Heart left ventricle (tissue), 16 donors: ENCODE results near the gene MLC1. TPM values are rescaled to one million over a fixed set of nuclear protein-coding genes. Genes with fewer than 3 reads are reported as not detected.

Source experiments
- ATAC-seq, 4 donors: fragments of 200-7000 bp; cut with Tn5 transposase; one replicate each; pipeline ENCODE4 v1.9.1; 2020 to 2022; ENCODE audit warnings: moderate library complexity in 4 of 4, mild to moderate bottlenecking in 3 of 4, moderate number of reproducible peaks in 1 of 4
- DNase-seq, 5 donors: peaks; one replicate each; pipeline ENCODE4 v3.0.0-alpha.2; 2020
- H3K27ac ChIP-seq, 12 donors: fragments of 200-600 bp; sonication (generic) in 4 of 12; one replicate each; pipeline versions ENCODE4 v1.5.0 to v1.8.0; 2016 to 2022; ENCODE audit warnings: mild to moderate bottlenecking in 2 of 12
- H3K27me3 ChIP-seq, 9 donors: fragments of 200-600 bp; sonication (generic) in 2 of 9; one replicate each; pipeline versions ENCODE4 v1.5.1 to v1.8.0; 2016 to 2022; ENCODE audit warnings: mild to moderate bottlenecking in 3 of 9
- H3K36me3 ChIP-seq, 9 donors: fragments of 200-600 bp; sonication (generic) in 2 of 9; one replicate each; pipeline versions ENCODE4 v1.5.0 to v1.8.0; 2018 to 2022; ENCODE audit warnings: mild to moderate bottlenecking in 2 of 9
- H3K4me1 ChIP-seq, 12 donors: fragments of 200-600 bp; sonication (generic) in 4 of 12; one replicate each; pipeline versions ENCODE4 v1.5.0 to v1.8.0; 2016 to 2022; ENCODE audit warnings: mild to moderate bottlenecking in 3 of 12
- H3K4me3 ChIP-seq, 12 donors: fragments of 200-600 bp; sonication (generic) in 4 of 12; one replicate each; pipeline versions ENCODE4 v1.5.0 to v1.8.0; 2017 to 2022; ENCODE audit warnings: mild to moderate bottlenecking in 9 of 12, moderate library complexity in 4 of 12
- H3K9me3 ChIP-seq, 12 donors: fragments of 200-600 bp; sonication (generic) in 4 of 12; one replicate each; pipeline versions ENCODE4 v1.5.0 to v1.8.0; 2016 to 2022; ENCODE audit warnings: mild to moderate bottlenecking in 1 of 12
- CTCF ChIP-seq, 12 donors: fragments of 200-600 bp; sonication (generic) in 4 of 12; IDR thresholded peaks; one replicate each; pipeline versions ENCODE4 v1.5.0 to v1.8.0; 2018 to 2022; ENCODE audit warnings: antibody characterized with exemption in 12 of 12, mild to moderate bottlenecking in 5 of 12
- POLR2A ChIP-seq, 2 donors: fragments of 450-650 bp; IDR thresholded peaks; one replicate each; pipeline ENCODE4 v1.6.1; 2017; ENCODE audit warnings: antibody characterized with exemption in 2 of 2, mild to moderate bottlenecking in 2 of 2, moderate library complexity in 2 of 2
- WGBS, 4 donors: extraction: QIAGEN DNeasy Blood & Tissue Kit in 2 of 4; methylation state at CpG; one replicate each; pipeline versions ENCODE4 v1.1.5 to v1.1.7; 2013 to 2018; 5-methylcytosine and 5-hydroxymethylcytosine counted together
- intact Hi-C, 10 donors: fragments of 100-400 bp; cut with DNase I; formaldehyde crosslinking; loops; one replicate each; pipeline versions ENCODE4 v1.11.1 to v1.14.2; 2022
- polyA plus RNA-seq, 2 donors: library from polyadenylated mRNA; stranded (reverse); fragments of 200-250 nt; gene quantifications; one replicate each; pipeline ENCODE4 v1.2.3, GENCODE V29; 2013
- total RNA-seq, 9 donors: library from RNA; depleted of rRNA in 2 of 9; stranded (reverse); fragments of >200 nt in 2 of 9; fragmentation: NEBNext Ultra II Directional in 3 of 9; extraction: Animal tissue kit (Norgen Biotek cat#: 25700) in 3 of 9; gene quantifications; one replicate each; pipeline versions ENCODE4 v1.1.0 to v1.2.4, GENCODE V29; 2016 to 2023
- donor health status: ischemic (EF 13 %, LVEDD 7.1; RV severe dilation, severe dysfunction).
- donor health status: healthy with polysubstance abuse.
- donor health status: DM: no; HTN: yes; CAD: no.
- donor health status: DM: no; HTN: no; CAD: no.
- donor health status: ischemic (EF 25% LVEDD 6.9; RV normal size, moderate dysfunction).
- donor health status: ischemic (EF 25% LVEDD 5.7; RV mildly dilated, moderate dysfunction).
- donor health status: healthy.
- donor health status: DM: yes; HTN: yes; CAD: no.
- donor health status: ischemic (EF 35%, LVEDD 5.7; RV mildly dilated, moderate dysfunction).
- donor health status: nonischemic (EF 11% LVEDD 7.7; RV severe dilation, severe dysfunction).
- donor health status: DM: yes; HTN: yes; CAD: no.
- donor health status: PGD.
- donor health status: ischemic (EF 29% LVEDD 5.4; RV normal size, mild dysfunction).
- donor health status: nonischemic (EF 23%, LVEDD 6.1; RV moderate dilation, normal function).

The MLC1 gene
- total and polyA plus RNA-seq, 11 donors = 0.03 to 0.80 (median 0.15) TPM; not detected in 5

GRCh38 chr22:50059881-50060262 is 25.4 kb downstream of the MLC1 start:
- Histone ChIP-seq H3K9me3 (no peaks in the 10 kb centered on the region), H3K36me3 (no peaks in the 10 kb centered on the region), H3K27ac (no peak overlapping the region), H3K4me3 (no peak overlapping the region), H3K4me1 (peaks cover 0 to 18% (median 9%) of the 10 kb centered on the region in 12 donors), H3K27me3 (peaks cover 9 to 44% (median 25%) of the 10 kb centered on the region in 9 donors)
- 83 to 93% (median 85%) methylated on average over 7 of the region's 7 CpGs for WGBS, 4 donors
- intact Hi-C loops = no loop called here
- DNase-seq (no peak), ATAC-seq (no peak)
- no peak for TF ChIP-seq POLR2A (IDR thresholded peaks at IDR 0.05)
- TF ChIP-seq CTCF (IDR thresholded peaks at IDR 0.05) = no peak

- ATAC-seq (peak in 2 of 4 donors; percentile 26 to 31), DNase-seq (peak in 1 of 5 donors; percentile 16)
- TF ChIP-seq CTCF (IDR thresholded peaks at IDR 0.05) (peak in 3 of 12 donors; percentile 7 to 12 (median 11)), POLR2A (IDR thresholded peaks at IDR 0.05) (no peak)
- no peaks in the 10 kb centered on the region for H3K36me3 ChIP-seq
- intact Hi-C loops = no loop called here
- H3K4me1 ChIP-seq = peaks cover 0 to 18% (median 9%) of the 10 kb centered on the region in 12 donors
- 5 to 13% (median 10%) methylated on average over 18 to 31 of the region's 31 CpGs for WGBS, 4 donors
- H3K27me3 ChIP-seq = peaks cover 9 to 41% (median 25%) of the 10 kb centered on the region in 9 donors
- H3K4me3 ChIP-seq = peak overlapping the region in 6 of 12 donors; percentile 10 to 27 (median 23)
- H3K27ac ChIP-seq = no peak overlapping the region
- H3K9me3 ChIP-seq = peaks cover 0 to 2% (median 0%) of the 10 kb centered on the region in 12 donors
Observed at GRCh38 chr22:50058906-50059880, 26.0 kb downstream of the MLC1 start.

GRCh38 chr22:50058061-50058905 is 26.9 kb downstream of the MLC1 start, which contains the start of gene TTLL8:
Gene TTLL8 (minus strand): TSS chr22:50058298.
- no peak for TF ChIP-seq CTCF (IDR thresholded peaks at IDR 0.05)
- no peak for TF ChIP-seq POLR2A (IDR thresholded peaks at IDR 0.05)
- DNase-seq (peak in 1 of 5 donors; percentile 18), ATAC-seq (no peak)
- Histone ChIP-seq H3K27ac (no peak within 1 kb of the TSS), H3K9me3 (peaks cover 0 to 9% (median 5%) of the 10 kb centered on the region in 12 donors), H3K36me3 (no peaks in the 10 kb centered on the region), H3K4me3 (peak within 1 kb of the TSS in 6 of 12 donors; percentile 10 to 27 (median 23)), H3K4me1 (peaks cover 0 to 18% (median 9%) of the 10 kb centered on the region in 12 donors), H3K27me3 (peaks cover 9 to 37% (median 25%) of the 10 kb centered on the region in 9 donors)
- WGBS, 4 donors = 6 to 38% (median 9%) methylated on average over 11 to 102 of the region's 102 CpGs
- intact Hi-C loops = no loop called here
